GM12878 (cell line): ENCODE data around the gene PLPP3. TPM values are rescaled to one million over a fixed set of nuclear protein-coding genes. Genes with fewer than 3 reads are reported as not detected.

ENCODE experiments used
- ATAC-seq: fragments of 200-7000 bp; cut with Tn5 transposase; 3 replicates; pipeline ENCODE4 v1.9.1; 2020; ENCODE audit warnings: mild to moderate bottlenecking, moderate library complexity
- BruUV-seq: library from RNA; stranded (reverse); fragments of 400-500 nt; replicated peaks from 2 replicates; lab custom pipeline; 2021; lab: Mats Ljungman, UMichigan
- CTCF ChIA-PET: fragments of 300-600 bp; sonication (Branson Sonifier 250); formaldehyde crosslinking; extraction: SDS; loops from one replicate; lab custom pipeline; 2021; ENCODE audit warnings: inconsistent platforms; lab: Yijun Ruan, JAX
- POLR2A ChIA-PET: fragments of 350-600 bp; formaldehyde crosslinking; extraction: SDS; loops from one replicate; lab custom pipeline; 2021; ENCODE audit warnings: inconsistent platforms; lab: Charles Lee
- RAD21 ChIA-PET: fragments of 300-600 bp; sonication (Branson Sonifier 250); formaldehyde crosslinking; loops from one replicate; lab custom pipeline; 2023; ENCODE audit warnings: antibody characterized with exemption; ENCODE audit not compliant: unreplicated experiment; lab: Charles Lee
- SMC1A ChIA-PET: fragments of 300-600 bp; sonication (Branson Sonifier 250); formaldehyde crosslinking; loops from one replicate; lab custom pipeline; 2023; ENCODE audit not compliant: unreplicated experiment, uncharacterized antibody; lab: Charles Lee
- DNase-seq: peaks from one replicate; pipeline ENCODE4 v3.0.0-alpha.2; 2011; ENCODE audit warnings: low read depth, low spot score
- FAIRE-seq: peaks from 3 replicates; lab custom pipeline; 2011; peaks lifted over from hg19 to GRCh38; lab: Jason Lieb, UNC
- H2AFZ ChIP-seq: 2 replicates; pipeline ENCODE4 v1.6.0; 2011; ENCODE audit warnings: low read depth, low read length, control low read depth; ENCODE audit not compliant: control insufficient read depth
- H3K27ac ChIP-seq: 2 replicates; pipeline ENCODE4 v1.5.1; 2011; ENCODE audit warnings: control low read depth; ENCODE audit not compliant: control insufficient read depth, insufficient read depth
- H3K27me3 ChIP-seq, 2 experiments: replicated peaks in 1 of 2; 2 replicates each; pipeline versions ENCODE4 v1.6.0 to v1.6.1; 2011; ENCODE audit warnings: low read length in 1 of 2; ENCODE audit not compliant: control insufficient read depth in 2 of 2, insufficient read depth in 2 of 2
- H3K36me3 ChIP-seq, 2 experiments: 2 replicates each; pipeline ENCODE4 v1.5.1; 2011; ENCODE audit warnings: low read length in 1 of 2; ENCODE audit not compliant: control insufficient read depth in 2 of 2, insufficient read depth in 2 of 2
- H3K4me1 ChIP-seq: 2 replicates; pipeline ENCODE4 v1.6.1; 2011; ENCODE audit warnings: mild to moderate bottlenecking, low read length, moderate library complexity, mixed read lengths; ENCODE audit not compliant: control insufficient read depth, insufficient read depth
- H3K4me2 ChIP-seq: 2 replicates; pipeline ENCODE4 v1.6.0; 2011; ENCODE audit warnings: control low read depth; ENCODE audit not compliant: control insufficient read depth, insufficient read depth
- H3K4me3 ChIP-seq: fragments of 200-600 bp; sonication (generic); 2 replicates; pipeline ENCODE4 v1.5.1; 2016
- H3K79me2 ChIP-seq: 2 replicates; pipeline ENCODE4 v1.6.0; 2011; ENCODE audit warnings: low read length; ENCODE audit not compliant: control insufficient read depth, insufficient read depth
- H3K9ac ChIP-seq: 2 replicates; pipeline ENCODE4 v1.8.0; 2011; ENCODE audit warnings: low read length, control low read depth, mixed read lengths; ENCODE audit not compliant: control insufficient read depth, insufficient read depth
- H3K9me3 ChIP-seq: replicated peaks from 3 replicates; pipeline ENCODE4 v1.5.1; 2011; ENCODE audit warnings: mild to moderate bottlenecking, low read length; ENCODE audit not compliant: control insufficient read depth, insufficient read depth
- H4K20me1 ChIP-seq: 2 replicates; pipeline ENCODE4 v1.6.0; 2011; ENCODE audit not compliant: control insufficient read depth, insufficient read depth
- ATF7 ChIP-seq: fragments of 450-650 bp; IDR thresholded peaks from 2 replicates; pipeline ENCODE4 v1.6.1; 2016; ENCODE audit warnings: low read depth, mild to moderate bottlenecking
- CEBPB ChIP-seq, 2 experiments: fragments of 150-350 bp in 1 of 2; IDR thresholded peaks; 2 replicates each; pipeline ENCODE4 v1.6.1; 2012 to 2014; ENCODE audit warnings: low read depth in 2 of 2, low read length in 2 of 2, borderline replicate concordance in 1 of 2, inconsistent platforms in 1 of 2
- E4F1 ChIP-seq: fragments of 450-650 bp; IDR thresholded peaks from 2 replicates; pipeline ENCODE4 v1.6.1; 2018; ENCODE audit warnings: borderline replicate concordance, mild to moderate bottlenecking; ENCODE audit not compliant: partially characterized antibody
- IKZF1 ChIP-seq: fragments of 450-650 bp; conservative IDR thresholded peaks from 2 replicates; pipeline ENCODE4 v1.6.1; 2017; ENCODE audit warnings: antibody characterized with exemption, mild to moderate bottlenecking
- KLF5 ChIP-seq: fragments of 450-650 bp; IDR thresholded peaks from 2 replicates; pipeline ENCODE4 v1.6.1; 2014; ENCODE audit warnings: mild to moderate bottlenecking; ENCODE audit not compliant: partially characterized antibody
- MYC ChIP-seq: IDR thresholded peaks from 2 replicates; pipeline ENCODE4 v1.6.1; 2011; ENCODE audit warnings: mild to moderate bottlenecking, low read length, moderate library complexity, inconsistent platforms; ENCODE audit not compliant: insufficient read depth, insufficient replicate concordance, insufficient read length, severe bottlenecking
- NFIC ChIP-seq: IDR thresholded peaks from 2 replicates; pipeline ENCODE4 v1.6.1; 2012; ENCODE audit warnings: low read depth, mild to moderate bottlenecking, inconsistent platforms, low read length, moderate library complexity
- NKRF ChIP-seq: fragments of 450-650 bp; conservative IDR thresholded peaks from 2 replicates; pipeline ENCODE4 v1.6.1; 2017; ENCODE audit warnings: mild to moderate bottlenecking, moderate library complexity
- PBX3 ChIP-seq: IDR thresholded peaks from 2 replicates; pipeline ENCODE4 v1.6.1; 2011; ENCODE audit warnings: mild to moderate bottlenecking, low read depth, low read length, moderate library complexity; ENCODE audit not compliant: insufficient replicate concordance
- RELB ChIP-seq: fragments of 450-650 bp; IDR thresholded peaks from 2 replicates; pipeline ENCODE4 v1.6.1; 2017; ENCODE audit warnings: low read depth, mild to moderate bottlenecking, moderate library complexity
- SIN3A ChIP-seq: IDR thresholded peaks from 2 replicates; pipeline ENCODE4 v1.6.1; 2012; ENCODE audit warnings: low read depth, low read length, improper control_type of control experiment
- SMAD5 ChIP-seq: IDR thresholded peaks from 2 replicates; pipeline ENCODE4 v1.6.1; 2016; ENCODE audit warnings: antibody characterized with exemption, low read depth
- ZBED1 ChIP-seq: IDR thresholded peaks from 2 replicates; pipeline ENCODE4 v1.6.1; 2016; ENCODE audit warnings: borderline replicate concordance
- ZNF384 ChIP-seq: IDR thresholded peaks from 2 replicates; pipeline ENCODE4 v1.6.1; 2012; ENCODE audit warnings: low read depth, mild to moderate bottlenecking, low read length, improper control_type of control experiment, borderline replicate concordance
- in situ Hi-C: fragments of 300-500 bp; cut with MboI; formaldehyde crosslinking; loops from 9 replicates; pipeline ENCODE4 v1.14.3; 2018; ENCODE audit warnings: mixed read lengths
- intact Hi-C: fragments of 100-400 bp; cut with micrococcal nuclease; formaldehyde crosslinking; loops from one replicate; pipeline ENCODE4 v1.14.2; 2022; ENCODE audit not compliant: unreplicated experiment
- polyA plus RNA-seq, 11 experiments: library from polyadenylated mRNA; depleted of rRNA in 4 of 11; unstranded in 6 of 11; stranded (reverse) in 5 of 11; fragments of >200 nt; fragmentation: Nextera tagmentation in 4 of 11; fragmentation: Illumina TruSeq in 1 of 11; extraction: Ambion mirVana in 4 of 11; extraction: Trizol in 1 of 11; gene quantifications; 1 replicate in 1 of 11; 2 replicates in 10 of 11; pipeline versions ENCODE4 v1.2.1 to v1.2.3, GENCODE V29; 2011 to 2016; ENCODE audit warnings: inconsistent platforms in 2 of 11, missing spikeins in 2 of 11, low read depth in 1 of 11
- total RNA-seq, 4 experiments: library from RNA; depleted of rRNA in 3 of 4; stranded (reverse); fragments of >200 nt in 3 of 4; fragmentation: Illumina TruSeq in 1 of 4; extraction: Trizol in 1 of 4; gene quantifications; 2 replicates each; pipeline versions ENCODE4 v1.2.1 to v1.2.3, GENCODE V29; 2013 to 2021

The PLPP3 gene
- total and polyA plus RNA-seq, 10 of the 15 experiments (the other 5 are each of a cell fraction or from before 2014, with no cell fraction given): 6.4 to 26.8 (median 9.5) TPM

- peak; percentile 56 for ATAC-seq
- no TSS peak for BruUV-seq
- in situ Hi-C loops: no loop called here
These were observed 94.7 kb downstream of the PLPP3 start for GRCh38 chr1:56484695-56485094.

More at GRCh38 chr1:56484695-56485094, 94.7 kb downstream of the PLPP3 start:
- ChIA-PET CTCF (no interaction called here), POLR2A (no interaction called here), RAD21 (interaction anchor here (1.0 kb wide), 1 partner anchor 91 kb away, joined by 4 read pairs; no protein-coding TSS in a partner anchor), SMC1A (no interaction called here)
- no peaks in the 10 kb centered on the region for H3K36me3 ChIP-seq
- H3K9me3 ChIP-seq: no peaks in the 10 kb centered on the region
- intact Hi-C loops: no loop called here
- no peak overlapping the region for H3K9ac ChIP-seq
- H3K27ac ChIP-seq: no peak overlapping the region
- no peak overlapping the region for H3K4me2 ChIP-seq
- H3K4me3 ChIP-seq: no peak overlapping the region
- TF ChIP-seq SIN3A (no peak), IKZF1 (no peak), KLF5 (no peak), RELB (no peak), ZNF384 (no peak), SMAD5 (no peak), NFIC (no peak), E4F1 (no peak), ZBED1 (no peak), ATF7 (no peak; the same call in 1 of the 2 replicates), CEBPB (IDR thresholded peaks at IDR 0.05; ENCODE audit: borderline replicate concordance in 1 of 2, low read depth in 2 of 2, low read length in 2 of 2) (no peak), MYC (no peak), NKRF (no peak), PBX3 (no peak)
- DNase-seq (no peak), FAIRE-seq (no peak)
- H3K79me2 ChIP-seq: no peaks in the 10 kb centered on the region
- no peaks in the 10 kb centered on the region; a peak in 1 of 4 replicates for H3K27me3 ChIP-seq
- no peak overlapping the region for H2AFZ ChIP-seq
- H4K20me1 ChIP-seq: no peaks in the 10 kb centered on the region
- H3K4me1 ChIP-seq: no peaks in the 10 kb centered on the region
